Adipocyte (in vitro differentiated cells): ENCODE data around the gene SH3BP5.

Experiments used
- DNase-seq: peaks from one replicate; pipeline ENCODE4 v3.0.0-alpha.2; 2015; ENCODE audit warnings: low read depth
- H3K27me3 ChIP-seq: replicated peaks from 2 replicates; pipeline ENCODE4 v1.7.0; 2013; ENCODE audit warnings: mild to moderate bottlenecking, low read length, moderate library complexity; ENCODE audit not compliant: control insufficient read depth, insufficient read depth
- H3K36me3 ChIP-seq: 2 replicates; pipeline ENCODE4 v1.7.0; 2013; ENCODE audit warnings: low read length, mild to moderate bottlenecking, moderate library complexity; ENCODE audit not compliant: control insufficient read depth, insufficient read depth, severe bottlenecking
- H3K4me1 ChIP-seq: 2 replicates; pipeline ENCODE4 v1.7.0; 2013; ENCODE audit warnings: mild to moderate bottlenecking, low read length, moderate library complexity; ENCODE audit not compliant: control insufficient read depth, insufficient read depth
- H3K4me3 ChIP-seq: 2 replicates; pipeline ENCODE4 v1.7.0; 2013; ENCODE audit warnings: mild to moderate bottlenecking, low read length, moderate library complexity
- H3K9ac ChIP-seq: 2 replicates; pipeline ENCODE4 v1.7.0; 2013; ENCODE audit warnings: mild to moderate bottlenecking, low read length, moderate library complexity
- H3K9me3 ChIP-seq: 2 replicates; pipeline ENCODE4 v1.7.0; 2013; ENCODE audit warnings: mild to moderate bottlenecking, low read length, moderate library complexity; ENCODE audit not compliant: control insufficient read depth

The SH3BP5 gene

DNA sequence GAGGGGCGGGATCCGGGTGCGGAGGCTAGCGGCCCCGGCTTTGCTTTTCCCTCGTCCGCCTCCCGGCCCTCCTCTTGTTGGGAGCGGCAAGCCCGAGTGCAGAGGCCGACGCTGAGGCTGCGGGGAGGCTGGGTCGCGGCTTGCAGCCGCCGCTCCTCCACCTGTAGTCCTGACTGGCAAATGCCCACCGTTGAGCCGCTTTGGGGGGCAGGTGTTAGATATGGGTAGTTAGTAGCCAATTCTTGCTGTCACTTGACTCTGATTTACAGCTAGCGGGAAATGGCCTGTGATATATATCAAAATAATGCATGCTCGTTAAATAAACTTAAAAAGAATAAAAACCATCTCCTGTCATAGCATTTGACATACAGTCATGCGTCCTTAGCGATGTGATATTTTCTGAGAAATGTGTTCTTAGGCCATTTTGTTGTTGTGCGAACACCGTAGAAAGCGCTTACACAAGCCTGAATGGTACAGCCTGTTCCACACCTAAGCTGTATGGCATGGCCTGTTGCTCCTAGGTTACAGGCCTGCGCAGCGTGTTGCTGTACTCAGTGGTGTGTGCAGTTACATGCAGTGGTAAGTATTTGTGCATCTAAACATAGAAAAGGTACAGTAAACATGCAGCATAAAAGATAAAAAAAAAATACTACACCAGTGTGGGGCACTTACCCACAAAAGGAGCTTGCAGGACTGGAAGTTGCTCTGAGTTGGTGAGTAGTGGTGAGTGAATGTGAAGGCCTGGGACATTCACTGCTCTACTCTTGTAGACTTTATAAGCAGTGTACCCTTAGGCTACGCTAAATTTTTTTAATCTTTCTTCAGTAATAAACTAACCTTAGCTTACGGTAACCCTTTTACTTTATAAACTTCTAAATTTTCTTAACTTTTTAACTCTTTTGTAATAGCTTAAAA is 125.5 kb downstream of the SH3BP5 start:
- H3K36me3 ChIP-seq: peaks cover 21% of the 10 kb centered on the region
- peak overlapping the region; percentile 99 for H3K9ac ChIP-seq
- peak overlapping the region; percentile 91 for H3K4me3 ChIP-seq
- H3K27me3 ChIP-seq: no peaks in the 10 kb centered on the region
- peak; percentile 60 for DNase-seq
- H3K9me3 ChIP-seq: no peaks in the 10 kb centered on the region
- peaks cover 19% of the 10 kb centered on the region for H3K4me1 ChIP-seq

DNA sequence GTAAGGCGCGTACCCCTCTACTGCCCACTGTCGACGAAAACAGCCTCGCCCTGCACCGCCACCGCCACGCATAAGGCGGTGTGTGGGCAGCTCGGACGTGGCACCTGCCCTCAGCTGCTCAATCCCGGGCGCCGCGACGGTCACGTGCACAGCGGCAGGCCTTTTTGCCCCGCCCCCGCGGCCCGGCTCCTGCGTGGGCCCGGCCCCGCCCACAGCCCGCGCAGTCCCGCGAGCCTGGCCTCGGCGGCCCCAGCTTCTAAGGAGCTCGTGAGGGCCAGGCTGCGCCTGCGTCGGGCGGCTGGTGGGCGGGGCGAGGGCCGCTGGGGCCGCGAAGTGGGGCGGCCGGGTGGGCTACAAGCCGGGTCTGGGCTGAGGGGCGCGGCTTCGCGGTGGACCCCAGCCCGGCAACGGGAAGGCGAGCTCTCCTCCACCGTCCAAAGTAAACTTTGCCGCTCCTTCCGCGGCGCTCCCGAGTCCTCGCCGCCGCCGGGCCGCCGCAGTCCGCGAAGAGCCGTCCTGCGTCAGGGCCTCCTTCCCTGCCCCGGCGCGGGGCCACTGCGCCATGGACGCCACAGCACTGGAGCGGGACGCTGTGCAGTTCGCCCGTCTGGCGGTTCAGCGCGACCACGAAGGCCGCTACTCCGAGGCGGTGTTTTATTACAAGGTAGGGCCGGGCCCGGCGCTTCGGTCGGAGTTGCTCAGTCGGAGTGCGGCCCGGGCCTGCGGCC is 126.3 kb downstream of the SH3BP5 start, which contains the start of gene CAPN7:
CAPN7 (plus strand) TSS at position 313 of the 728 bp plus-strand sequence; CDS start at position 563, 250 bp downstream.
- peaks cover 18% of the 10 kb centered on the region for H3K36me3 ChIP-seq
- H3K9me3 ChIP-seq: no peaks in the 10 kb centered on the region
- peak within 1 kb of the TSS; percentile 99 for H3K9ac ChIP-seq
- peaks cover 19% of the 10 kb centered on the region for H3K4me1 ChIP-seq
- H3K4me3 ChIP-seq: peak within 1 kb of the TSS; percentile 91
- H3K27me3 ChIP-seq: no peaks in the 10 kb centered on the region
- peak; percentile 99 for DNase-seq

DNA sequence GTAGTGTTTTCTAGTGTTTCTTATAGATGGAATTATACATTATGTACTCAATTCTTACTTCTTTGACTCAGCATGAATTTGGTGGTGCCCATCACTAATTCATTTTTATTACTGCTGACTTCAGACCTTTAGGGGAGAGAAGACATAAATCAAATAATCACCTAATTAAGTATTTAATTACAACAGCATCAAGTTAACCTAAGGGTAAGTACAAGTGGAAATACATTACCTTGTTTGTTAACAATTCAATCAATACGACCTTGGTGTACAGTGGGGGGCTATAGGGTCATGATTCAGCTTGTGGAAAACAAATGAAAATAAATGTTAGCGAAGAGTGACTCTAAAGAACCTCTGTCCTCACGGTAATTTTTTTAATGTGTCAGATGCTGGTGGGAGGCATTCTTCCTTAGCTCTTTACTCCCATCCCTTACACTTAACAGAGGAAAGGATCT is 126.9 kb downstream of the SH3BP5 start:
- no peaks in the 10 kb centered on the region for H3K9me3 ChIP-seq

More for the DNA sequence above, 126.9 kb downstream of the SH3BP5 start:
- Histone ChIP-seq H3K9ac (peak overlapping the region; percentile 89), H3K36me3 (peaks cover 12% of the 10 kb centered on the region), H3K4me1 (peaks cover 19% of the 10 kb centered on the region), H3K4me3 (peak overlapping the region; percentile 91), H3K27me3 (no peaks in the 10 kb centered on the region)
- DNase-seq: no peak
